ENCODE data around the gene IRF2.

DNA sequence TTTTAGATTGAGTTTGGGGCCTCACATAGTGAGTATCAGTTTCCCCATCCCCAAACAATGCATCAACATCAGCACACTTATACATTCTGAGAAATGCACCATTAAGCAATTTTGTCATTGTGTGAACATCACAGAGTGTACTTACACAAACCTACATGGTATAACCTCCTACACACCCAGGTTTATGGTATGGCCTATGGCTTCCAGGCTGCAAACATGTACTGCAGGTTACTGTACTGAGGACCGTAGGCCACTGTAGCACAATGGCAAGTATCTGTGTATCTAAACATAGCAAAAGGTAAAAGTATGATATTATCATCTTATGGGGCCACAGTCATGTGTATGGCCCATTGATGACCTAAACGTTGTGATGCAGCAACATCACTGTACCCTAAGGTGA is 7.7 kb downstream of the IRF2 start:
- TF ChIP-seq, protein P1, sequence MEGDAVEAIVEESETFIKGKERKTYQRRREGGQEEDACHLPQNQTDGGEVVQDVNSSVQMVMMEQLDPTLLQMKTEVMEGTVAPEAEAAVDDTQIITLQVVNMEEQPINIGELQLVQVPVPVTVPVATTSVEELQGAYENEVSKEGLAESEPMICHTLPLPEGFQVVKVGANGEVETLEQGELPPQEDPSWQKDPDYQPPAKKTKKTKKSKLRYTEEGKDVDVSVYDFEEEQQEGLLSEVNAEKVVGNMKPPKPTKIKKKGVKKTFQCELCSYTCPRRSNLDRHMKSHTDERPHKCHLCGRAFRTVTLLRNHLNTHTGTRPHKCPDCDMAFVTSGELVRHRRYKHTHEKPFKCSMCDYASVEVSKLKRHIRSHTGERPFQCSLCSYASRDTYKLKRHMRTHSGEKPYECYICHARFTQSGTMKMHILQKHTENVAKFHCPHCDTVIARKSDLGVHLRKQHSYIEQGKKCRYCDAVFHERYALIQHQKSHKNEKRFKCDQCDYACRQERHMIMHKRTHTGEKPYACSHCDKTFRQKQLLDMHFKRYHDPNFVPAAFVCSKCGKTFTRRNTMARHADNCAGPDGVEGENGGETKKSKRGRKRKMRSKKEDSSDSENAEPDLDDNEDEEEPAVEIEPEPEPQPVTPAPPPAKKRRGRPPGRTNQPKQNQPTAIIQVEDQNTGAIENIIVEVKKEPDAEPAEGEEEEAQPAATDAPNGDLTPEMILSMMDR (IDR thresholded peaks at IDR 0.05; ENCODE audit: borderline replicate concordance, extremely low read depth, low read length, poor library complexity, severe bottlenecking), result no peak
- TF ChIP-seq EZH2 (IDR thresholded peaks at IDR 0.05; ENCODE audit: borderline replicate concordance, low read depth, low read length, severe bottlenecking), result no peak

All from DND-41 (cell line).